ENCODE results near the gene MAD1L1.

MAD1L1 gene

GRCh38 chr7:1914321-1914720, 318.4 kb downstream of the MAD1L1 start:
- DNase-seq (ENCODE audit: low spot score) = peak; percentile 20

GRCh38 chr7:1913466-1914282, 319.1 kb downstream of the MAD1L1 start:
- no peak for DNase-seq (ENCODE audit: low spot score)

GRCh38 chr7:1912593-1913465, 319.9 kb downstream of the MAD1L1 start:
- peak; percentile 93 for DNase-seq (ENCODE audit: low spot score)

GRCh38 chr7:1911571-1911970, 321.2 kb downstream of the MAD1L1 start:
- DNase-seq (ENCODE audit: low spot score) = no peak

- no peak for DNase-seq (ENCODE audit: low spot score)
Measured at GRCh38 chr7:1910827-1911226, 321.9 kb downstream of the MAD1L1 start.

- no peak for DNase-seq (ENCODE audit: low spot score)
Measured at GRCh38 chr7:1910081-1910685, 322.6 kb downstream of the MAD1L1 start.

- DNase-seq (ENCODE audit: low spot score) = no peak
Measured at GRCh38 chr7:1909476-1909875, 323.3 kb downstream of the MAD1L1 start.

DNA sequence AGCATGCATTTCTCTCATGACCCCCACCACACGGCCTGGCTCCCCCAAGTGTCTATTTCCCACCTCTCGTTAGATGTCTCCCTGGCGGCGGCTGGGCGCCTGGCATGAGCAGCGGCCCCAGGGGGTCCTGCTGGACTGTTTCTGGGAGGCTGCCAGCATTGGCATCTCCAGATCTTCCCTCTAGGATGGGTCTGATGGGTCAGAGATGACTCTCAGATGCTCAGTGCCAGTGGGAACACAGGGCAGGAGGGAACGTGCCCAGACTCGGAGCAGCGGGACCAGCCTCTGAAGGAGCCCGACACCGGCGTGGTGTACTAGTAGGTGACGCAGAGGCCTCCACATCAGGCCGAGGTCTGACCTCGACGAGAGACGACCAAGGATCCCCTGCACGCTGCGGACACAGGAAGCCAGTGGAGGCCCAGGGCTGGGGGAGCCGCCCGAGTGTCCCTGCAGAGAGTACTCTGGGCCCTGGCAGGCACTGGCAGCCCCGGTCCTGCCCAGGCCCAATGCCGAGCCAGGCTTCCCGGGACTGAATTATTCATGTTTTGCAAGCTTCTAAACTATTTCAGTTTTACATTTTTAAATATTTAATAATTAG, 323.8 kb downstream of the MAD1L1 start:
- DNase-seq (ENCODE audit: low spot score) = no peak

GRCh38 chr7:1907751-1908365, 324.9 kb downstream of the MAD1L1 start:
- no peak for DNase-seq (ENCODE audit: low spot score)

DNA sequence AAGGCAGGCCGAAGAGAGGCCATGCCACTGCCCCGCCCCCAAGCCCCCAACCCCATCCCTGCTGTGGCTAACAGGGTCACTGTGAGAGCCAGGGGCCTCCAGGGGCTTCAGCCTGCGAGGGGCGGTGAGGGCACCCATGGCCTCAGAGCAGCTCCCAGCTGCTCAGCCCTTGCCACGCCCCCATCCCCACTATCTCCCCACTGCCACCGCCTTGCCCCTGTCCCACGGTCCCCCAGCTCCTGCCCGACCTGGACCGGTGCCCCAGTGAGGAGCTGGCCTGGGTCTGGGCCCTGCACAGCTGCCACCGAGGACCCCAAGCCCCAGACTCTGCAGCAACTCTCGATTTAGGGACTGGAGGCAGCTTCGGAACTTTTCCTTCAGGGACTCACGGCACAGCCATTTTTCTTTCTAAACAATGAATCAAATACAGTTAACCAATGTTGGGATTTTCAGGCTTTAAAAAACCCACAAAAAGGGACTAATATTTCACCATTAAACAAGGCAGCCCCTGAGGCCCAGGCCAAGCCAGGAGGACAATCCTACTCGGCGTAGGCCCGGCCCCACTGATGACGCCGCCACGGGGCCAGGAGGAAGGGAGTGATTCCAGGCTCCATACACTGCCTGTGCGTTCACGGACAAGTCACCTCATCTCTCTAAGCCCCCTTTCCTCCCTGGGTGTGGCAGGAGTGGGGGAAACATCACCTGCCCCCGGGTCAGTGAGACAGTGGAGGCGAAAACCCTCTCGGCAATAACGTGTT, 325.6 kb downstream of the MAD1L1 start:
- no peak for DNase-seq (ENCODE audit: low spot score)

- DNase-seq (ENCODE audit: low spot score) = no peak
Measured at GRCh38 chr7:1906087-1906830, 326.5 kb downstream of the MAD1L1 start.

DNA sequence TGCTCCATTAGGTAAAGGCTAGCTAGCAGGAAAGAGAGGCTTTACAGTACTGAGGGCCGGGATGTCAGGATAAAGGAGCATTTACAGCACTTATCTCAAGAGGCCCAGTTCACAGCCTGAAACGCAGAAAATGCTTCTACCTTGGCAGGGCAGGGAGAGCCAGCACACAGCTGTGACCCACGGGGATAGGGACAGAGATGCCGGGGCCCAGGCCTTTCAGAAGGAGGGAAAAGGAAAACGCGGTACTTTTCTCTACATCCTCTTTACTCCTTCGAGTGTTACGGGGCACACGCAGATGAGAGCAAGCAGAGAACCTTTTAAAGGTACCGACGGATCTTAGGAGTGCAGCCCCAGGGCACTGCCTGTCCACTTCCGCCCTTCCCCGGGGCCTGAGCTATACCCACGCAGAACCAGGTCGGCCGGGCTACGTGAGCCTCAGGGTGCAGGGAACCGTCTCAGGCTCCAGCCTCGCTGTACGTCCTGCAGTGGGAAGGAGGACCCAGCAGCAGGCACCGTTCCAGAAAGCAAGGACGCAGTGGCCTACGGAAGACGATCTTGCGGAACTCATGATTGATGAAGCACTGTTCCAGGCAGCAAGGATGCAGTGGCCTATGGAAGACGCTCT, 330.4 kb downstream of the MAD1L1 start:
- DNase-seq (ENCODE audit: low spot score) = no peak

- no peak for DNase-seq (ENCODE audit: low spot score)
Measured at GRCh38 chr7:1901431-1902210, 331.1 kb downstream of the MAD1L1 start.

DNA sequence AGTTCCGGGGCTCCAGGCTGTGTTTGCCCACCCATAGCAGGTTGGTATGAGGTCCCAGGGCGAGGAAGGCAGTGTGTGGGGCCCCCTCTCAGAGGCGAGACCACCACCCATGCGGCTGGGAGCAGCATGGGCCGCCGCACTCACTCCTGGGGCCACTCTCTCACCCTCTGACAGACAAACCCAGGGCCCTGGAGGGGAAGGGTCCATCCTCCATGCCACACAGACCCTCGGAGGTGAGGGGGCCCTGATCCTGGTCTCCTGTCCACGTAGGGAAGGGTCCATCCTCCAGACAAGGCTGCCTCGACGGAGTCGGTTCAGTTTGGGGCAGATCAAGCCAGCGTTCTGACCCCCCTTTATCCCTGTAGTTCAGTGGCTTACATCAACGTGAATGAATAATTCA, 331.9 kb downstream of the MAD1L1 start:
- DNase-seq (ENCODE audit: low spot score) = no peak

DNA sequence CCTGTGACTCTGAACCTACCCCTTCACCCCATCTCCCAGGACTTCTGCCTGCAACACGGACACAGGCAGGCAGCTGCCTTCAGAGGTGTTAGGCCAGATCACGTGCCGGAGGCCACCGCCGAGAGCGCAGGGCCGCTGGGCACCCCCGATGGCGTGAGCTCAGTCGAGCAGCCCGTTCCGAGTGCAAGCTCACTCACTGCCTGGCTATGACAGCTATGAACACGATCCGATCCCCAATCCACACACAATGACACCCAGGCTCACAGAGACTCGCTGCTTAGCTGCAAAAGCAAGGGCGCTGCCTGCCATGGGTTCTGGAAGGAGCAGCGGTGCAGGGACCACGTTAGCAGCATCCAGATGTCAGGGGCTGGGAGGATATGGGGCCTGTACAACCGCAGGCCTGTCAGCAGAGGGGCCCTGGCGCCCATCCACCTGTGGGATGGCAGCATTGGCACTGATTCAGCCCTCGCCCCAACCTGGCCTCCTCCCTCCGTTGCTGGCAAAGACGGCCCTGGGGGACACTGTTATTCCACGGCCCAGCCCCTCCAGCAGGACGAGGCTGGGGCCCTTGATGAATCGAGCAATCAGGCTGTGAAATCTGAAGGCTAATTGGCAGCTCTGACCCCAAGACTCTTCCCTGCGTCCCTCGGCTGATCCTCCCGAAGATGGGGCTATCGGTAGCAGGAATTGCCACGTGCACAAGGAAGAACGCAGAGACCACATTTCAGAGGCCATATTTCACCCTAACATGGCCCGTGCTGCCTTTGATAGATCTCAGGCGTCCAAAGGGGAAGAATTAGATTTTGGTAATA, 332.6 kb downstream of the MAD1L1 start:
- no peak for DNase-seq (ENCODE audit: low spot score)

DNA sequence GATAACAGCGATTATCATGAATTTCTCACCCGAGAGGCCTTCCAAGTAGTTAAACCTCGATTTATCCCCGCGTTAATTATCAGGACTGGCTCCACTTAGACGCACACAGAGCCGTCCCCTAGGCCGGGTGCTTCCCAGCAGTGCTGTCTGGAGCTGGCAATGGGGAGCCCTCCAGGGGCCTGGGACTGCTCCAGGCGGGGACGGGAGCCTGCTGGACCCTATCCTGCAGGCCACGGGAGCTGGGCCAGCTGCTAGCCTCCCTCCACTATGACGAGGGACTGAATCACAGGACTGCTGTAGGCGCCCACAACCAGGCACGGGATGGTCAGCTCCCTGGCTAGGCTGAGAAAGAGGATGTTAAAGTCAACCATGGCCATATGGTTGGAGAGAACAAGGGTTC, 333.5 kb downstream of the MAD1L1 start:
- peak; percentile 94 for DNase-seq (ENCODE audit: low spot score)

DNA sequence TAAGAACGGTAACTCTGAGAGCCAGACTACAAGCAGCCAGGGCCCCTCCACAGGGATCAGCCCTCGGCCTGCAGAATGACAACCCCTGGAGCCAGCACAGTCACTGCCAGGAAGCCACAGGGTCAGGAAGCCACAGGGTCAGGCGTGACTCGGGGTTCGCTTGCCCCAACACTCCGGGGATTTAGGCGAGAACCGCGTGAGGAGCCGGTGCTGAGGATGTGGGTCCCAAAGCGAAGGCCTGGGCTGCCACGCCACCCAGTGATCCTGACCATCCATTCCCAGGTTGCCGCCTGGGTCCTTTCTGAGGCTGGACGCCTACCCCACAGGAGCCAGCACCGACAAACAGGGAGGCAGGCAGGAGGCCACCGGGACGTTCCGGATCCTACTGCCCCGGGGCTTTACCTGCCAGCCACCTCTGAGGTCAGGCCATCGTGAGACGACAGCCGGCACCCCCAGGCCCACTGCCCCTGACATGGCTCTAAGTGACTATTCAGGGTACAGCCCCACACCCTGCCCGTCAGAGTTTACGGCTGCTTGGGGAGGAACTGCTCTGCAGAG, 334.0 kb downstream of the MAD1L1 start:
- no peak for DNase-seq (ENCODE audit: low spot score)

Data from AG08395 (cell line).